ENCODE data around the gene PPAN.

PPAN gene

GRCh38 chr19:10134040-10134439 lies 27.9 kb downstream of the PPAN start:
- no peak overlapping the region for H3K4me3 ChIP-seq (replicated peaks in 1 of 2; ENCODE audit: low read depth in 2 of 2, low read length in 2 of 2)
- DNase-seq (ENCODE audit: low read depth in 2 of 2): no peak
- no peak for TF ChIP-seq CTCF (IDR thresholded peaks at IDR 0.05; ENCODE audit: low read depth, low read length)

DNA sequence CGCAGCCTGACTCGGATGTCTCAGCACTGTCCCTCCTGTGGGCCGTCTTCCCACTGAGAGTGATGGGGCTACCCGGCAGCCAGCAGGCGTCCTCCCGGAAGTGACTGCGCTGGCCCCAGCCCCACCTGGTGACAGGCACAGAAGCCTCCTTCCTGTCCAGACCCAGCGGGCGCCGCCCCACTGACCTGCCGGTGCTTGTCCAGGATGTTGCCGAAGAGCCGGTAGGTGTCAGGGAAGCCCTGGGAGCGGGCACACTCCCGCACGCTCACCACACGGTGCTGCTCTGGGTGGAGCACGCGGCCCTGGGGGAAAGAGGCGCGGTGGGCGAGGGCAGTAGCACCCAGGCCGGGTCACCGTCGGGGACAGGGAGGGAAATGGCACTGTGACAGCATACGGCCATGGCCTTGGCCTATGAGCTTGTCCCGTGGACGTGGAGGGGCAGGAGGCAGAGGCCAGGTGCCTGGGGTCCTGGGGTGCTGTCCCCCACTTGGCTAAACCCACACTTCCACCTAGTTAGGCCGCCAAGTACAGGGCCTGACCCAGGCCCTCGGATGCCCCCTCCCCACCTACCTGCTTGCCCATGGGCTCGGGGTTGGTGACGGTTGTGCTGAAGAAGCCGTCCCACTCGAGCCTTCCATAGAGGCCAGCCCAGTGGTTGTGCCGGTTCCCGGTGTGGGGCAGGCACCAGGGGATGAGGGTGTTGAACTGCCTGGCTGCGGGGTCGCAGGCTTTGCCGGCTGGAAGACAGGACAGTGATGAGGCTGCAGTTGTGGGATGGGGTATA lies 29.6 kb downstream of the PPAN start:
- no peak for DNase-seq (ENCODE audit: low read depth in 2 of 2)
- TF ChIP-seq CTCF (IDR thresholded peaks at IDR 0.05; ENCODE audit: low read depth, low read length): no peak
- H3K4me3 ChIP-seq (replicated peaks in 1 of 2; ENCODE audit: low read depth in 2 of 2, low read length in 2 of 2): no peak overlapping the region

DNA sequence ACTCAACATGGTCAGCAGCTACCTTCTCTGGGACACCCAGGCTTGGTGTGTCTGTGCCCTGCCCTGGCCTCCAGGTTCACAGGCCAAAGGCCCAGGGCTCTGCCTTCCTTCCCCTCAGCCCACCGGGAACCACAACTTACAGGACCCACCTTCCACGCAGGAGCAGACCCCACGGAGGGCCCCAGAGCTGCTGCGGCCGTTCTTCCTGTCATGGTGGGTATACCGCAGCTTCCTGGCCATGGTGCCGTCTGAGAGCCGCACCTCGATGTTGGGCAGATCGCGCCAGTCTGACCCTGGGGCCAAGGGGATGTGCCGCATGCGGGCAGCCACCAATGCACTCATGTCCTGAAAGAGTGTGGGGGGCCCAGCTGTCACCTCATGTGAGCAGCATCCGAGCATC lies 30.8 kb downstream of the PPAN start:
- H3K4me3 ChIP-seq (replicated peaks in 1 of 2; ENCODE audit: low read depth in 2 of 2, low read length in 2 of 2): no peak overlapping the region
- TF ChIP-seq CTCF (IDR thresholded peaks at IDR 0.05; ENCODE audit: low read depth, low read length): no peak
- DNase-seq (ENCODE audit: low read depth in 2 of 2): no peak

DNA sequence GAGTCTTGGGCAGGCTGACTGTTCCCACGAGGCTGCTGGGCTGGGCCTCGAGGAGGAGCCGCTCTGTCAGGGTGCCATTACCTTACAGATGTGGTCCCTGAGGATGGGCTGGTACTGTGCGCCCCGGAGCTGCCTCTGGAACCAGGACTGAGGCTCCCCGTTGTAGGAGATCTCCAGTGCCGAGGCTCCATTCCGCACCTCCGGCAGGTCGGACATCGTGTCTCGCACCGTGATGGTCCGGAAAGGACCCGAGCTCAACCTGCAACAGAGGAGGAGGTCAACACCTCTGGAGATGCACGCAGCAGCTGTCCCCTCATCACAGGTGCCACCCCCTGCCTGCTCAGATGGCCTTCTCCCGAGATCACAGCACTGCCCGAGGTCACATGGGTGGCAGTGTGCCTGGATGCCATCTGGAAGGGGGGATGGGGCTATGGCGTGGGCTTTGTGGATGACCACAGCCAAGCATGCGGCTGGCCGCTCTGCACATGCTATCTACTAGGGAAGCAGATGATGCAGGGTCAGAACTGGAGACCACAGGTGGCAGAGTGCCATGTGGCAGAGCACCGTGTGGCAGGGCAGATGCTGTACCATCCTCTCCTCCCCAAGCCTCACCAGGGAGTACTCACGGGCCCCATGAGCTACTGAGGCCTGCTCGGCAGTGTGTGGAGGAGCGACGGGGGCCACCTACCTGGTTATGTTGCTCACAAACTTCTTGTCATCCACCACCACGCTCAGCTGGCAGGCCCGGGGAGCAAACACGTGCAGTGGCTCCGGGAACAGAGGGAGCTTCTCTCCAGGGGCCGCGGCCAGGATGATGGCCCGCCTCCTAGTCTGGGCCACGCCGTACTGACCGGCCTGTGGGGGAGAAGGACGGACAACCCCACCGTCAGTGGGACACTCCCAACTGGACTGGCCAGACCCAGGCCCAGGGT lies 31.9 kb downstream of the PPAN start:
- TF ChIP-seq CTCF (IDR thresholded peaks at IDR 0.05; ENCODE audit: low read depth, low read length): no peak
- H3K4me3 ChIP-seq (replicated peaks in 1 of 2; ENCODE audit: low read depth in 2 of 2, low read length in 2 of 2): no peak overlapping the region
- no peak for DNase-seq (ENCODE audit: low read depth in 2 of 2)

DNA sequence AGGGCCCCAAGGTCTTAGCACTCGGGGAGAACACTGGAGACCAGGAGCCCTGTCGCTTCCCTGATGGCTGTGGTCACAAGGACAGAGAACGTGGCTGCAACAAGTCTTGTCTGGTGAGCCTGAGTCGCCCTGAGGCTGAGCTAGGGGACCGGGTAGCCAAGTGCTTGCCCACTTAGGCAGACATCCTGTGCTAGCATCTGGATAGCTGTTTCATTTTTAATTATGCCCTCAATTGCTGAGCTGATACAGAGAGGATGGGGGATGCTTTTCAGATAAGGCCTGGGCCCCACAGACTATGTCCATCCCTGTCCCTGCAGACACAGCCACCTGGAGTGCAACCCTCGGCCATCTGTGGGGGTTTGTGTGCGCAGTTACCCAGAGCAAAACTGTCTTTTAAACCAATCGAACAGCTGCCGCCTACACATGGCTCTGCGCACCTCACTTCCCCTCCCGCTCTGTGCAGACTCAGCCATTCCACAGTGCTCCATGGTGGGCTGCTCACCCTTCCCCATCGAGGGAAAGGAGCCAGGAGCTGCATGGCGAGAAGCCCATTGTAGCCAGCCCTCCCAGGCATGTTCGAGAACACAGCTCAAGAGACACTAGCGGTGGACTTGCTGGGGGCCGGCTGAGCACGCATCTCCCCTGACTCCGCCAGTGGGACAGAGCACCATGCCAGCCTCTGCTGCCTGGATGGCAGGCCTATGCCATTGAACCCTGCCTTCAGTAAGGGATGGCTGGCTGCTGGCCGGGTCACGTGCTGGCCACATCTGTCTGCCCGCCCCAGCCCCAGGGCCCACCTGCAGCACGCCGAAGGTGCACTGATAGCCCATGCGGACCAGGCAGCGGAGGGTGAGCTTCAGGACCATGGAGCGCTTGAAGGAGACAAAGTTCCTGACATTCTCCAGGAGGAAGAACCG lies 33.0 kb downstream of the PPAN start:
- H3K4me3 ChIP-seq (replicated peaks in 1 of 2; ENCODE audit: low read depth in 2 of 2, low read length in 2 of 2): no peak overlapping the region
- no peak for TF ChIP-seq CTCF (IDR thresholded peaks at IDR 0.05; ENCODE audit: low read depth, low read length)
- DNase-seq (ENCODE audit: low read depth in 2 of 2): no peak

DNA sequence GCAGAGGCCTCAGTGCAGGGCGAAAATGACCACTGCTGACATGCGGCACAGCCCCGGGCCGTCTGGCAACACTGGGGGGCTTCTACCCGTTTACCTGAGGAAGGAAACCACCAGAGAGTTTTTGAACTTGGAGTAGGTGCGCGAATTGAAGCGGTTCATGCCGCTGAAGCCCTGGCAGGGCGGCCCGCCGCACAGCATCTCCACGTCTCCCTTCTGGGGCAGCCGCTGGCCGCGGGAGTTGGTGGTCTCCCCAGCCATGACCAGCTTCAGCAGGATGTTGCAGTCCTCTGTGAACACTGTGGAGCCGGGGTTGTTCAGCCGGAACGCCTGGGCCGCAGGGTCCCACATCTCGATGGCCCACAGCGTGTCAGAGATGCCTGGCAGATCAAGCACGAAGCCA lies 33.8 kb downstream of the PPAN start:
- no peak for TF ChIP-seq CTCF (IDR thresholded peaks at IDR 0.05; ENCODE audit: low read depth, low read length)
- DNase-seq (ENCODE audit: low read depth in 2 of 2): no peak
- H3K4me3 ChIP-seq (replicated peaks in 1 of 2; ENCODE audit: low read depth in 2 of 2, low read length in 2 of 2): no peak overlapping the region
